Karpas-422 (cell line): ENCODE data around the gene BET1. TPM values are rescaled to one million over a fixed set of nuclear protein-coding genes. Genes with fewer than 3 reads are reported as not detected.

ENCODE experiments used
- DNase-seq: peaks from one replicate; pipeline ENCODE4 v3.0.0-alpha.2; 2015
- H2AFZ ChIP-seq: fragments of 200-600 bp; sonication (generic); 2 replicates; pipeline ENCODE4 v1.6.1; 2014; ENCODE audit warnings: antibody characterized with exemption, low read length, mixed read lengths
- H3K27ac ChIP-seq: fragments of 200-600 bp; sonication (generic); 2 replicates; pipeline ENCODE4 v1.5.1; 2014; ENCODE audit warnings: mild to moderate bottlenecking, low read length, moderate library complexity
- H3K27me3 ChIP-seq: fragments of 200-600 bp; sonication (generic); 2 replicates; pipeline ENCODE4 v1.6.1; 2014; ENCODE audit warnings: low read length, mixed read lengths
- H3K36me3 ChIP-seq: fragments of 200-600 bp; sonication (generic); 2 replicates; pipeline ENCODE4 v1.6.1; 2014; ENCODE audit warnings: low read length, mixed read lengths; ENCODE audit not compliant: insufficient read depth
- H3K4me1 ChIP-seq: fragments of 200-600 bp; sonication (generic); 2 replicates; pipeline ENCODE4 v1.6.1; 2014; ENCODE audit warnings: mild to moderate bottlenecking, low read length, mixed read lengths
- H3K4me2 ChIP-seq: fragments of 200-600 bp; sonication (generic); 2 replicates; pipeline ENCODE4 v1.6.1; 2014; ENCODE audit warnings: low read length, low read depth, mild to moderate bottlenecking; ENCODE audit not compliant: poor library complexity, severe bottlenecking
- H3K4me3 ChIP-seq: fragments of 200-600 bp; sonication (generic); 2 replicates; pipeline ENCODE4 v1.5.1; 2014; ENCODE audit warnings: mild to moderate bottlenecking, antibody characterized with exemption, low read length, mixed read lengths
- H3K79me2 ChIP-seq: fragments of 200-600 bp; sonication (generic); 2 replicates; pipeline ENCODE4 v1.6.1; 2014; ENCODE audit warnings: mild to moderate bottlenecking, low read length, mixed read lengths
- H3K9ac ChIP-seq: fragments of 200-600 bp; sonication (generic); 2 replicates; pipeline ENCODE4 v1.6.0; 2014; ENCODE audit warnings: low read length
- H3K9me2 ChIP-seq: fragments of 200-600 bp; sonication (generic), shearing (Covaris generic); replicated peaks from 2 replicates; pipeline ENCODE4 v1.6.0; 2014; ENCODE audit warnings: mild to moderate bottlenecking, low read length, moderate library complexity; ENCODE audit not compliant: insufficient read depth
- H3K9me3 ChIP-seq: fragments of 300-700, 200-600 bp; sonication (generic); 2 replicates; pipeline ENCODE4 v1.6.1; 2014; ENCODE audit warnings: low read length, mixed read lengths
- H4K20me1 ChIP-seq: fragments of 200-600 bp; sonication (generic); 2 replicates; pipeline ENCODE4 v1.6.1; 2014; ENCODE audit warnings: mild to moderate bottlenecking, antibody characterized with exemption, low read length, low read depth; ENCODE audit not compliant: insufficient read depth
- total RNA-seq: library from RNA; depleted of rRNA; stranded (reverse); fragments of >200 nt; shearing (Covaris generic); gene quantifications from 2 replicates; pipeline ENCODE4 v1.2.3, GENCODE V29; 2014; ENCODE audit warnings: low replicate concordance

BET1 gene
- total RNA-seq, 1 experiment from 2014 or later, result 28.0 TPM

DNA sequence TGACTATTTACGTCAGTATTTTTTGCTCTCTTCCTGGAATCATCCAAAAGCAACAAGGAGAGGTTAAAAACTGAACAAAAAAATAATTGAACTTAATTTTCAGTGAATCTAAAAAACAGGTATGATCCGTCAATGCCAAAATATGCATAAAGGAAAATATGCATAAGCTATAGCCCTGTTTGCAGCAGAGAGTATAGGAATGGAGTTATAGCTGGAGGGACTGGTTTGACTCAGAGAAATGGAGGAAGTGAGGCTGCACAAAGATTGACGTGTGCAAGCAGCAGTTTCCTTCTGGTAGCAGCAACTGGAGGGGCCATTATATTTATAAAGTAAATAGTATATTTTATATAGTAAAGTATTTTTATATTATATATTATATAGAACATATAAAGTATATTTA, 45.5 kb downstream of the BET1 start:
- H3K4me3 ChIP-seq, result no peak overlapping the region
- H3K4me1 ChIP-seq, result no peaks in the 10 kb centered on the region
- H4K20me1 ChIP-seq, result no peaks in the 10 kb centered on the region
- no peaks in the 10 kb centered on the region for H3K36me3 ChIP-seq
- no peaks in the 10 kb centered on the region for H3K9me3 ChIP-seq
- H3K79me2 ChIP-seq, result no peaks in the 10 kb centered on the region
- DNase-seq, result no peak
- no peaks in the 10 kb centered on the region for H3K27me3 ChIP-seq
- H3K9ac ChIP-seq, result no peak overlapping the region
- no peak overlapping the region for H2AFZ ChIP-seq
- no peak overlapping the region for H3K27ac ChIP-seq
- no peak overlapping the region for H3K4me2 ChIP-seq
- no peaks in the 10 kb centered on the region for H3K9me2 ChIP-seq

DNA sequence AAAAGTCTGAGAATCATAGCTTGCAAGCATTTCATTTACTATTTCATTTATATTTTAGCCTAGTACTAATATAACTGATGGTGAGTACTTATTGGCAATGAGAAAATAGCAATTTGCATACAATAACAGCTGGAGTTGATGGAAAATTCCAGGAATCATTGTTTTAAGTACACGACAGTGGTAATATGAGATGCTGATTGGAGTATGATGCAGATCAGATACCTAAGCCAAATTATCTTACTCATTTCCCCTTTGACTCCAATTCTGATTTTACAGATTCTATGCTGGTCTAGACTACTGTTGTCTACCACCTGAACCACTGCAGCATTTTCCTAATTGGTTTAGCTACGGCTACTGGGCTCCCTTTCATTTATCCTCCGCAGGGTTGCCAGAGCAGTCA, 45.9 kb downstream of the BET1 start:
- Histone ChIP-seq H3K9ac (no peak overlapping the region), H3K4me2 (no peak overlapping the region), H3K4me3 (no peak overlapping the region)

DNA sequence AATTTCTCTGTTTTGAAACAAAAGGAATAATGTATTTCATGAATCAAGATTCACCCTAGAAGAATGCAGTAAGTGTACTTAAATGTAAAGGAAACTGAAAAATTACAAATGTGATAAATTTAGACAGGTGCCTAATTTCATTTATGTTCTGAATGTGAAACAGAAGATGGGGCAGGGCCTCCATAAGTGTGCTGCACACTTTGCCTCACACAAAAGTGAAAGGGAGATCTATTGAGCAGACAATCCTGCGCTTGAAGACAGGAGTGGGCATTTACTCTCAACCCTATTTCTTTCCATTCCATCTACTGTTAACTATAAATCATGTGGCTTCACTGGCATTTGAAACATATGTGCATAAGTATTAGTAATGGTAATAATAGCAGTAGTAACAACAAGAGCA, 46.4 kb downstream of the BET1 start:
- H3K9ac ChIP-seq, result no peak overlapping the region
- no peak overlapping the region for H2AFZ ChIP-seq
- no peaks in the 10 kb centered on the region for H4K20me1 ChIP-seq
- H3K27me3 ChIP-seq, result no peaks in the 10 kb centered on the region
- no peak overlapping the region for H3K4me3 ChIP-seq
- no peak overlapping the region for H3K4me2 ChIP-seq
- no peaks in the 10 kb centered on the region for H3K79me2 ChIP-seq
- DNase-seq, result no peak
- no peaks in the 10 kb centered on the region for H3K9me3 ChIP-seq
- no peak overlapping the region for H3K27ac ChIP-seq
- H3K9me2 ChIP-seq, result no peaks in the 10 kb centered on the region
- H3K4me1 ChIP-seq, result no peaks in the 10 kb centered on the region
- no peaks in the 10 kb centered on the region for H3K36me3 ChIP-seq

More for the DNA sequence above, 45.9 kb downstream of the BET1 start:
- no peaks in the 10 kb centered on the region for H3K9me3 ChIP-seq
- no peak overlapping the region for H2AFZ ChIP-seq
- no peaks in the 10 kb centered on the region for H3K36me3 ChIP-seq
- H3K9me2 ChIP-seq, result no peaks in the 10 kb centered on the region
- H4K20me1 ChIP-seq, result no peaks in the 10 kb centered on the region
- no peak for DNase-seq
- H3K27me3 ChIP-seq, result no peaks in the 10 kb centered on the region
- no peak overlapping the region for H3K27ac ChIP-seq
- no peaks in the 10 kb centered on the region for H3K4me1 ChIP-seq
- H3K79me2 ChIP-seq, result no peaks in the 10 kb centered on the region

DNA sequence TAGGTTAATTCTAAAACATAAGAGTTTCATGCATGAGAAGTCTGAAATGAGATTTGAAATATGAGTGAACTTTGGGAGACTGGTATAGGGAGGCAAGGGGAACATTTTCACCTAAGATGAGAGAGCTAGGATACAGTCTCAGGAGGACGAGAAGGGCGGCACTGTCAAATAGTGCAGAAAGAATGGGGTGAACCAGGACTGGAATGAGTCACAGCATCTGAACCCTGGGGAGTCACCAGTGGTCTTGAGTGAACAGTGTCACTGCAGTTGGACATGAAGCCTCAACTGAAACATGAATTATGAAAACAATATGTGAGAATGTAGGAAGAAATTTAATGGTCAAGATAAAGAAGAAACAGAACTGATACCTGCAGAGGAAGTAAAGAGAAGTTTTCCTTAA, 48.9 kb downstream of the BET1 start:
- H4K20me1 ChIP-seq, result no peaks in the 10 kb centered on the region
- H3K79me2 ChIP-seq, result no peaks in the 10 kb centered on the region
- H3K36me3 ChIP-seq, result no peaks in the 10 kb centered on the region
- H3K4me3 ChIP-seq, result no peak overlapping the region
- H3K27ac ChIP-seq, result no peak overlapping the region
- no peak overlapping the region for H3K4me2 ChIP-seq
- no peak overlapping the region for H3K9ac ChIP-seq
- no peaks in the 10 kb centered on the region for H3K9me2 ChIP-seq
- no peak for DNase-seq
- H3K27me3 ChIP-seq, result no peaks in the 10 kb centered on the region
- H2AFZ ChIP-seq, result no peak overlapping the region
- no peaks in the 10 kb centered on the region for H3K4me1 ChIP-seq
- no peaks in the 10 kb centered on the region for H3K9me3 ChIP-seq

DNA sequence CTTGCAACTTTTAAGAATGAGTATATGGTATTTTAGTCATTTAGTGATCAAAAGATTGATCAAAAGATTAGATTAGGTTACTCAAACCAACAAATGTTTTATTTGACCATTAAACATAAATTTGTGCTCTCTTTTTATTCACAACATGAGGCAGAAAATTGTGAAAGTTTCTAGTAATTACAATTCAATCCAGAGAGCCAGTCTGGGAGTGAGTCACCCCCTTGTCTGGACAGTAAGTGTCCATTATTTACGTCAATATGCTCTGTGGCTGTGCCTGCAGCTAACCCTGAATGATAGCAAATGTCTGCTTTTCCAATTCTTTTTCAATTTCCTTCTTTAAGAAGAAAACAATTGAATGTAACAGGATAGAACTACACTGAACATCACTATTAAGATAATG, 54.7 kb downstream of the BET1 start:
- H3K9me2 ChIP-seq, result no peaks in the 10 kb centered on the region
- H3K9me3 ChIP-seq, result no peaks in the 10 kb centered on the region
- no peaks in the 10 kb centered on the region for H4K20me1 ChIP-seq
- no peaks in the 10 kb centered on the region for H3K79me2 ChIP-seq
- H3K27ac ChIP-seq, result no peak overlapping the region
- H3K4me3 ChIP-seq, result no peak overlapping the region
- no peaks in the 10 kb centered on the region for H3K4me1 ChIP-seq
- H3K4me2 ChIP-seq, result no peak overlapping the region
- H3K27me3 ChIP-seq, result no peaks in the 10 kb centered on the region
- no peak overlapping the region for H2AFZ ChIP-seq
- H3K36me3 ChIP-seq, result no peaks in the 10 kb centered on the region
- DNase-seq, result no peak
- no peak overlapping the region for H3K9ac ChIP-seq

DNA sequence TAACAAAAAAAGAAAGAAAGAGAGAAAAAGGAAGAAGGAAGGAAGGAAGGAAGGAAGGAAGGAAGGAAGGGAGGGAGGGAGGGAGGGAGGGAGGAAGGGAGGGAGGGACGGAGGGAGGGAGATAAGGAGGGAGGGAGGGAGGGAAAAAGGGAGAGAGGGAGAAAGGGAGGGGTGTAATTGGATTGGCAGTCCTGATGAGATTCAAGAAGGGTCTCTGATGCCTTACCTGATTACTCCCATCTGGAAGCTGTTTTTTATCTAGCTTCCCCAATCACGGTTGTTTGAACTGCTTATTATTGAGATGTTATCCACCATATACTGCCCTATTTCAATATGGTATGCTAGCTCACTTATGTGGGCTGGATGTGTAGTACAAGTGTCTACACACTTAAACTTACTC, 55.3 kb downstream of the BET1 start:
- Histone ChIP-seq H2AFZ (no peak overlapping the region), H3K4me3 (no peak overlapping the region), H3K4me1 (no peaks in the 10 kb centered on the region), H3K27me3 (no peaks in the 10 kb centered on the region), H3K27ac (no peak overlapping the region), H3K36me3 (no peaks in the 10 kb centered on the region), H4K20me1 (no peaks in the 10 kb centered on the region), H3K9me2 (no peaks in the 10 kb centered on the region), H3K9me3 (no peaks in the 10 kb centered on the region), H3K4me2 (no peak overlapping the region), H3K79me2 (no peaks in the 10 kb centered on the region), H3K9ac (no peak overlapping the region)
- DNase-seq, result no peak

DNA sequence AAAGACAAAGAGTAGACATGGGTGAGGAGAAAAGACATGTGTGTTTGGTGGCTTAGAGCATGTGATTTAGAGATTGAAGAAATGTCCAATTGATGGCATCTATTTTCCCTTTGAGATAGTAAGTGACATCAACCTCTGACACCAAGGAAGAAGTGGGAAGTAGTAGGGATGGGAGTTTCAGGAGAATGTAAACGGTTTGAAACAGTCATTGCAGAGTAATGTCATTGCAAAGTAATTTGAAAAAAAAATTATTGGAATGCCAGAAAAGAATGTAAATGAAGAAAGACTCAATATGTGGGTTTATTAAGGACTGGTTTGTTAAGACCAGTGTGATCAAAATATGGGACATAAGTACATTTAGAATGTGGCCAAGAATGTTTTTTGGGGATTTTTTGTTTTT, 56.0 kb downstream of the BET1 start:
- Histone ChIP-seq H3K27me3 (no peaks in the 10 kb centered on the region), H4K20me1 (no peaks in the 10 kb centered on the region), H3K4me3 (no peak overlapping the region), H3K9ac (no peak overlapping the region), H3K27ac (no peak overlapping the region), H2AFZ (no peak overlapping the region), H3K36me3 (no peaks in the 10 kb centered on the region), H3K9me3 (no peaks in the 10 kb centered on the region), H3K4me1 (no peaks in the 10 kb centered on the region), H3K79me2 (no peaks in the 10 kb centered on the region), H3K4me2 (no peak overlapping the region), H3K9me2 (no peaks in the 10 kb centered on the region)
- DNase-seq, result no peak

DNA sequence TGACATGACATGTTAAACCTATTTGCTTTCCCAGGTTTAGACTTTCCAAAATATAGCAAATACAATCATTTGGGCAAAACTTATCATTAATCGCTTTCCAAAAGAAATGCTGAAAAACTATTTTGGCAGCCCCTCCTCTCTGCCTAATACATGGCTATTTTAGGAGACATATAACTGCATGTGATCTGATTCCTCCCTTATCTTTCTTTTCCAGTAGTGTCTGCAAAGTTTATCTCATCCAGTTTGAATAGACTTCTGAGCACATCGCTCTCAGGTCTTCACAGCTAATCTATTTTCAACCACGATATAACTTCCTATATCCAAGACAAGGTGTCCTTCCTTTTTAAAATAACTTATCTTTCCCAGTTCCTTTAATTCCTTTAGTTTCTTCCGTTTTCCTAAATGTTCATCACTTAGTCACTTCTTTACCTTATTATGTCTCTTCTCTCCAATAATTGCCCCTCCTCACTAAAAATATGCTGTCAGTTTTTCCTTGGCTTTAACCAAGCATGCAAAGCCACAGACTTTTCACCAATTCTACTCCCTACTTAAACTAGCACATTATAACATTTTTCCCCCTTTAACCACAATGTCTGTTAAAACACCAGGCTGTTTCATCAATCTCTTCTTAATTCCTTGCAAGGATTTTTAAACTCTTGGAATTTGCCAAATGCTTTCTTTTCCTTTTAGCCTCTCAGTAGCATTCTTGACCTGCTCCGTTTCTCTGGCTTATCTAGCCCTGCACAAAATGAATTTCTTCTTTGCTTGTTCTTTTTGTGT, 58.2 kb downstream of the BET1 start:
- Histone ChIP-seq H3K27ac (no peak overlapping the region), H3K9me3 (no peaks in the 10 kb centered on the region), H4K20me1 (no peaks in the 10 kb centered on the region), H3K4me3 (no peak overlapping the region), H3K27me3 (no peaks in the 10 kb centered on the region), H3K36me3 (no peaks in the 10 kb centered on the region), H3K79me2 (no peaks in the 10 kb centered on the region), H3K4me2 (no peak overlapping the region), H3K4me1 (no peaks in the 10 kb centered on the region), H3K9ac (no peak overlapping the region), H3K9me2 (no peaks in the 10 kb centered on the region), H2AFZ (no peak overlapping the region)
- DNase-seq, result no peak
